Suprapubic skin (tissue), 4 donors: ENCODE data around the gene DDX39A.

Experiments
- POLR2A ChIP-seq, 2 donors: fragments of 450-650 bp; IDR thresholded peaks; one replicate each; pipeline ENCODE4 v1.6.1; 2017; ENCODE audit warnings: antibody characterized with exemption in 2 of 2, mild to moderate bottlenecking in 2 of 2, moderate library complexity in 2 of 2
- POLR2AphosphoS5 ChIP-seq, 3 donors: sonication (generic); formaldehyde crosslinking; IDR thresholded peaks; one replicate each; pipeline ENCODE4 v1.6.1; 2017; ENCODE audit warnings: antibody characterized with exemption in 3 of 3
- TF ChIP-seq, protein P1 (sequence below), 2 donors: fragments of 200-600 bp in 1 of 2; fragments of 450-650 bp in 1 of 2; sonication (generic) in 1 of 2; IDR thresholded peaks; one replicate each; pipeline ENCODE4 v1.5.1; 2016 to 2019; ENCODE audit warnings: antibody characterized with exemption in 2 of 2, mild to moderate bottlenecking in 1 of 2, moderate library complexity in 1 of 2

DNA sequence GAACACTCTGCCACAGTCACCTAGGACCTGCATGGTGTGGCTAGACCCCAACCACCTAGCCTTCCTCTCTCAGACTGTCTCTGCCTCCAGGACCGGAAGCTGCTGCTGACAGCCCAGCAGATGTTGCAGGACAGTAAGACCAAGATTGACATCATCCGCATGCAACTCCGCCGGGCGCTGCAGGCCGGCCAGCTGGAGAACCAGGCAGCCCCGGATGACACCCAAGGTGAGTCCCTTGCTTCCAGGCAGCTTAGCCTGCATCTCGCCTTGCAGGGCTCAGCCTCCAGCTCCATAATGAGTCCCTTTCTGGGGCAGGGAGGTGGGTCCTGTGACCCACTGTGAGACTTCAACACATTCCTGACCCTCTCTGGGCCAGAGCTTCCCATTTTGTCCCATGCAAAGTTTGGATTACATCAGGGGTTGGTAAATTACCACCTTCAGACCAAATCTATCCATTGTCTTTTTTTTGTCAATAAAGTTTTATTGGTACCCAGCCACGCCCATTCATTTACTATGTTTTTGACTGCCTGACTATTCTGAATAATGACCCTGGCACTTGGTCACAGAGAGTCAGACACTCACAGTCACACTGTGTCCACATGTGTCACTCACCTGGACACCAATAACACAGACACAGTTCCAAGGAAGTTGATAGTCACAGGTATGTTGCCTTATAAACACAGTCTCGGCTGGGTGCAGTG is 27.3 kb upstream of the DDX39A start:
- TF ChIP-seq, protein P1, sequence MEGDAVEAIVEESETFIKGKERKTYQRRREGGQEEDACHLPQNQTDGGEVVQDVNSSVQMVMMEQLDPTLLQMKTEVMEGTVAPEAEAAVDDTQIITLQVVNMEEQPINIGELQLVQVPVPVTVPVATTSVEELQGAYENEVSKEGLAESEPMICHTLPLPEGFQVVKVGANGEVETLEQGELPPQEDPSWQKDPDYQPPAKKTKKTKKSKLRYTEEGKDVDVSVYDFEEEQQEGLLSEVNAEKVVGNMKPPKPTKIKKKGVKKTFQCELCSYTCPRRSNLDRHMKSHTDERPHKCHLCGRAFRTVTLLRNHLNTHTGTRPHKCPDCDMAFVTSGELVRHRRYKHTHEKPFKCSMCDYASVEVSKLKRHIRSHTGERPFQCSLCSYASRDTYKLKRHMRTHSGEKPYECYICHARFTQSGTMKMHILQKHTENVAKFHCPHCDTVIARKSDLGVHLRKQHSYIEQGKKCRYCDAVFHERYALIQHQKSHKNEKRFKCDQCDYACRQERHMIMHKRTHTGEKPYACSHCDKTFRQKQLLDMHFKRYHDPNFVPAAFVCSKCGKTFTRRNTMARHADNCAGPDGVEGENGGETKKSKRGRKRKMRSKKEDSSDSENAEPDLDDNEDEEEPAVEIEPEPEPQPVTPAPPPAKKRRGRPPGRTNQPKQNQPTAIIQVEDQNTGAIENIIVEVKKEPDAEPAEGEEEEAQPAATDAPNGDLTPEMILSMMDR (IDR thresholded peaks at IDR 0.05): no peak
- TF ChIP-seq POLR2A (IDR thresholded peaks at IDR 0.05) (no peak), POLR2AphosphoS5 (IDR thresholded peaks at IDR 0.05) (no peak)
